HG03439 (cell line): ENCODE data around the gene SPDYE11.
"Not testable (repeated sequence)": the region's sequence is repeated elsewhere in the genome, so short reads cannot be mapped to it uniquely, and the experiment has no call there.

ENCODE experiments used
- ATAC-seq: cut with Tn5 transposase; IDR thresholded peaks from one replicate; pipeline ENCODE4 v1.9.1; 2021; ENCODE audit warnings: mild to moderate bottlenecking, moderate library complexity; ENCODE audit not compliant: unreplicated experiment

The SPDYE11 gene

GRCh38 chr7:73057811-73058210 lies at the start of gene SPDYE11:
TSS of gene SPDYE11 (minus strand) at chr7:73057911. CDS start at chr7:73056111, 1,800 bp downstream.
- ATAC-seq, result not testable (repeated sequence)

GRCh38 chr7:73085938-73086337 lies 28.2 kb upstream of the SPDYE11 start, which contains the start of gene SPDYE9:
TSS of gene SPDYE9 (minus strand) at chr7:73086038. CDS start at chr7:73084238, 1,800 bp downstream.
- not testable (repeated sequence) for ATAC-seq

DNA sequence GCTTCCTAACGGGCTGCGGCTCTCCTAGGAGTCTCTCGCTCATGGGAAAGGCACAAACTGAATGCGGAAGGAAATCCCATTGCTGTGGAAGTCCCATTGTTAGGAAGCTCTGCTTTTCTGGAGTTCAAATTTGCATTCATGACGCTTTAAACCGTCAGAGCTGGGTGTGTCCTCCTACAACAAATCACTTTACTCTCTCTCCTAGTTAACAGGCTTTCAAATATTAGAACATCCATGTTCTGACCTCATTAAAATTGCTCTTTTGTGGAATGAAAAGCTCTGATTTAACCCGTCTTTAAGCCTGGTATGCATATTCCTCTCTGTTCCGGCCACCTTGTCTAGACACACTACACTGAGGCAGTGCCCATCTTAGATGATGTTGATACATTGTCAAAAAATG lies 28.0 kb downstream of the SPDYE11 start, which contains the start of gene SPDYE8:
TSS of gene SPDYE8 (minus strand) at position 101 of the 400 bp plus-strand sequence. CDS start 1,800 bp downstream, outside the sequence.
- ATAC-seq, result not testable (repeated sequence)

DNA sequence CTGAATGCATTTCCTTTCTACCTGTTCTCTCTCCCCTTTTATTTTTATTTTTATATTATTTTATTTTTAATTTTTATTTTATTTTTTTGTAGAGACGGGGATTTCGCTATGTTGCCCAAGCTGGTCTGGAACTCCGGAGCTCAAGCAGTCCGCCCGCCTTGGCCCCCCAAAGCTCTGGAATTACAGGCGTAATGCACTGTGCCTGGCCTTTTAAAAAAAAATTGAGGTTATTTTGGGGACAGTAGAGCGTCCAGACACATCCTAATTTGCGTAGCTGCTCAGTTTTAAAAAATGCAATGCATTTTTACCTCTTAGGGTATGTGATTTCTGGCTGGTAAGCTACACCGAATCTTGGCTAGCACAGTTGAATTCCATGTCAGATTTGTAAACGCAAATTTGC lies 51.2 kb downstream of the SPDYE11 start:
- not testable (repeated sequence) for ATAC-seq

DNA sequence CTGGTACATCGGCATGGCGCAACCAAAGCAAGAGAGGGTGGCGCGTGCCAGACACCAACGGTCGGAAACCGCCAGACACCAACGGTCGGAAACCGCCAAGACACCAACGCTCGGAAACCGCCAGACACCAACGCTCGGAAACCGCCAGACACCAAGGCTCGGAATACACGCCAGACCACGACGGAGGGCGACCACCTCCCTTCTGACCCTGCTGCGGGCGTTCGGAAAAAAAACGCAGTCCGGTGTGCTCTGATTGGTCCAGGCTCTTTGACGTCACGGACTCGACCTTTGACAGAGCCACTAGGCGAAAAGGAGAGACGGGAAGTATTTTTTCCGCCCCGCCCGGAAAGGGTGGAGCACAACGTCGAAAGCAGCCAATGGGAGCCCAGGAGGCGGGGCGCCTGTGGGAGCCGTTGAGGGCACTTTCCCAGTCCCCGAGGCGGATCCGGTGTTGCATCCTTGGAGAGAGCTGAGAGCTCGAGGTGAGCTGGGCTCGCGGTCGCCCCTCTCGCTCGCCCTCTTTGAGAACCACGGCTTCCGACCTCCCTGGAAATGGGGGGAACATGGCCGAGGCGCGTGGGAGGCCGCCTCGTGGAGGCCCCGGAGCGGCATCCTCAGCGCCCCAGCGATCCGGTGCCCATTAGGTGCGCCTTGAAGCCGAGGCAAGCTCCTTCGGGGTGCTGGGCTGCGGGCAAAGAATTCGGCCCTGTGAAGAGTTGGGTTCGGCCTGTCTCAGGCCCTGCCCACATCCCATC lies 51.8 kb downstream of the SPDYE11 start:
- ATAC-seq, result peak; percentile 76

DNA sequence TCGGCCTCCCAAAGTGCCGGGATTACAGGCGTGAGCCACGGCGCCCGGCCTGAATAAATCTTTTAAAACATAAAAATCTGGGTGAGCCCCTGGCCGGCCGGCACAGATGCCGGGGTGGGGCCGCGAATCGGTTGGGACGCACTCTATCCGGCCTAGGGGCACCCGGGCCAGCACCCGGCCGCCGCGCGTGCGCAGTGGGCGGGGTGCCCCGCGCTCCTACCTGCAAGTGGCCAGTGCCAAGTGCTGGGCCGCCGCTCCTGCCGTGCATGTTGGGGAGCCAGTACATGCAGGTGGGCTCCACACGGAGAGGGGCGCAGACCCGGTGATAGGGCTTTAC lies 52.4 kb downstream of the SPDYE11 start:
- ATAC-seq, result peak; percentile 85

DNA sequence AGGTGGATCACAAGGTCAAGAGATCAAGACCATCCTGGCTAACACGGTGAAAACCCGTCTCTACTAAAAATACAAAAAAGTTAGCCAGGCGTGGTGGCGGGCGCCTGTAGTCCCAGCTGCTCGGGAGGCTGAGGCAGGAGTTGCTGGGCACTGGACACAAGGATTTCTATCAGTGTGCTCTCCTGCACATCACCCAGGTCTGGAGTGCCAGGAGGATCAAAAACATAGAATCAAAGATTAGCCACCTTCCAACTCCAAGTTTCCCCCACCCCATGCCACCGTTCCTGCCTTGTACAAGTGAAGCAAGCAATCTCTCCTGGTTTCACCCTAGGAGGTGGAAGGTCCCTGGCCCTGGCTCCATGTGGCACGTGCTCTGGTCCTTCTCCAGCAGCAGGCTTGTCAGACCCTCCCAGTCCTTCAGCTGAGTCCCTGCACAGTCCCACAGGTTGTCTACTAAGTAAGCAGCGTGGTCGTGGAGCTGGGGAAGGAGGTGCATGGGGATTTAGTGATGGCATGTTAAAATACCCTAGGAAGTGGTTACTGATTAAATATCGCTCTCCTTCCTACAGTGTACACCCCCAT lies 59.7 kb downstream of the SPDYE11 start:
- ATAC-seq, result not testable (repeated sequence)
